ENCODE results near the gene PIEZO1. TPM values are rescaled to one million over a fixed set of nuclear protein-coding genes. Genes with fewer than 3 reads are reported as not detected.
A peak's percentile ranks its signal among the peaks of the same experiment; 100 is the strongest.
"Not testable (repeated sequence)": the region's sequence is repeated elsewhere in the genome, so short reads cannot be mapped to it uniquely, and the experiment has no call there.

Gene PIEZO1
- total RNA-seq, 1 donor from 2014 or later = 208 TPM

DNA sequence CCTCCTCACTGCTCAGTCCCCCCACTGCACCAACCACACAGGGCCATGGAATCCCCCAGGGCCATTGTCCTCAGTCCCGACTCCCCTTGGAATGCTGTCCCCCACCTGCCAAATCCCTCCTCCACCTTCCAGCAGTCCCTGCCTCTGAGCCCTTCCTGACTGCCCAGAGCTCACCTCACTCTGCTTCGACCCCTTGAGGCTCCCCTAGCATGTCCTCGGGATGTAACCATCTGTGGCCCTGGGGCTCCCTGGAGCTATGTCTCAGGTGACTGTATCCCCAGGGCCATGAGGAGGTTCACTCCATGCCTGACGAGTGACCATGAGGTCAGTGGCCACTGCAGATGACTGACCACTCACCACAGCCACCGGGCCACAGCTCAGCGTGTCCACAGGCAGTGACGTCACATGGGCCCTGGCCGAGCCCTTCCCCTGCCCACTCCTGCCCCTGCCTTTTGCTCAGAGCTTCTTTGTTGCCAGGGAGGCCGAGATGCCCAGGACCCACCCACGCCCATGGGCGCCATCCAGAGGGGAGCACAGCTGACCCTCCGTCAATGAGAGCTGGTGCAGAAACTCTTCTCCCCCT is 7.7 kb upstream of the PIEZO1 start:
- Mint-ChIP-seq H3K27me3 (ENCODE audit: low read depth) (no peaks in the 10 kb centered on the region), H3K9me3 (ENCODE audit: low read depth) (no peaks in the 10 kb centered on the region), H3K4me3 (ENCODE audit: unreplicated experiment) (no peak overlapping the region), H3K36me3 (ENCODE audit: low read depth) (no peaks in the 10 kb centered on the region), H3K4me1 (ENCODE audit: low read depth) (peaks cover 14% of the 10 kb centered on the region), H3K27ac (ENCODE audit: unreplicated experiment) (no peak overlapping the region)
- TF ChIP-seq, protein P1, sequence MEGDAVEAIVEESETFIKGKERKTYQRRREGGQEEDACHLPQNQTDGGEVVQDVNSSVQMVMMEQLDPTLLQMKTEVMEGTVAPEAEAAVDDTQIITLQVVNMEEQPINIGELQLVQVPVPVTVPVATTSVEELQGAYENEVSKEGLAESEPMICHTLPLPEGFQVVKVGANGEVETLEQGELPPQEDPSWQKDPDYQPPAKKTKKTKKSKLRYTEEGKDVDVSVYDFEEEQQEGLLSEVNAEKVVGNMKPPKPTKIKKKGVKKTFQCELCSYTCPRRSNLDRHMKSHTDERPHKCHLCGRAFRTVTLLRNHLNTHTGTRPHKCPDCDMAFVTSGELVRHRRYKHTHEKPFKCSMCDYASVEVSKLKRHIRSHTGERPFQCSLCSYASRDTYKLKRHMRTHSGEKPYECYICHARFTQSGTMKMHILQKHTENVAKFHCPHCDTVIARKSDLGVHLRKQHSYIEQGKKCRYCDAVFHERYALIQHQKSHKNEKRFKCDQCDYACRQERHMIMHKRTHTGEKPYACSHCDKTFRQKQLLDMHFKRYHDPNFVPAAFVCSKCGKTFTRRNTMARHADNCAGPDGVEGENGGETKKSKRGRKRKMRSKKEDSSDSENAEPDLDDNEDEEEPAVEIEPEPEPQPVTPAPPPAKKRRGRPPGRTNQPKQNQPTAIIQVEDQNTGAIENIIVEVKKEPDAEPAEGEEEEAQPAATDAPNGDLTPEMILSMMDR (IDR thresholded peaks at IDR 0.05) = no peak
- no peak for DNase-seq (ENCODE audit: low spot score)

DNA sequence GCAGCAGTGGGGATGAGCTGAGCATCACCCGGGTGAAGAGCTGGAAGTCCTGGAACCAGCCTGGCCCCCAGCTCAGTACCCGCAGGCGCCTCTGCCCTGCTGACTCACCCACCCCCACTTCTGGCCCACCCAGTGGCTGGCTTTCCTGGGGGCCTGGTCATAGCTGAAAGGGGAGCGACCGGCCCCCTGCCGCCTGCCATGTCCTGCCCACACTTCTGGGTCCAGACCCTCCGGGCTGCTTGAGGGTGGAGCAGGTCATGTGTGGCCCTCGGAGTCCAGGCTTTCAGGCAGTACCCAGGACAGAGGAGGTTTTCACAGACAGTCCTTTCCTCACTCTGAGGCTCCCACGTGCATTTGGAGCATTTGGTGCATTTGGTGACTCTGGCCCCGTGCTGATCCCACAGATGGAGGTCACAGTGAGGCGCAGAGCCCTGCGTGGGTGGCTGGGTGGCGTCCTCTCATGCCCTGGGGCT is 7.1 kb upstream of the PIEZO1 start:
- Mint-ChIP-seq H3K36me3 (ENCODE audit: low read depth) (no peaks in the 10 kb centered on the region), H3K4me1 (ENCODE audit: low read depth) (peaks cover 14% of the 10 kb centered on the region), H3K27me3 (ENCODE audit: low read depth) (no peaks in the 10 kb centered on the region), H3K9me3 (ENCODE audit: low read depth) (no peaks in the 10 kb centered on the region), H3K27ac (ENCODE audit: unreplicated experiment) (no peak overlapping the region), H3K4me3 (ENCODE audit: unreplicated experiment) (no peak overlapping the region)
- TF ChIP-seq, protein P1 (IDR thresholded peaks at IDR 0.05) = no peak
- peak; percentile 88 for DNase-seq (ENCODE audit: low spot score)

DNA sequence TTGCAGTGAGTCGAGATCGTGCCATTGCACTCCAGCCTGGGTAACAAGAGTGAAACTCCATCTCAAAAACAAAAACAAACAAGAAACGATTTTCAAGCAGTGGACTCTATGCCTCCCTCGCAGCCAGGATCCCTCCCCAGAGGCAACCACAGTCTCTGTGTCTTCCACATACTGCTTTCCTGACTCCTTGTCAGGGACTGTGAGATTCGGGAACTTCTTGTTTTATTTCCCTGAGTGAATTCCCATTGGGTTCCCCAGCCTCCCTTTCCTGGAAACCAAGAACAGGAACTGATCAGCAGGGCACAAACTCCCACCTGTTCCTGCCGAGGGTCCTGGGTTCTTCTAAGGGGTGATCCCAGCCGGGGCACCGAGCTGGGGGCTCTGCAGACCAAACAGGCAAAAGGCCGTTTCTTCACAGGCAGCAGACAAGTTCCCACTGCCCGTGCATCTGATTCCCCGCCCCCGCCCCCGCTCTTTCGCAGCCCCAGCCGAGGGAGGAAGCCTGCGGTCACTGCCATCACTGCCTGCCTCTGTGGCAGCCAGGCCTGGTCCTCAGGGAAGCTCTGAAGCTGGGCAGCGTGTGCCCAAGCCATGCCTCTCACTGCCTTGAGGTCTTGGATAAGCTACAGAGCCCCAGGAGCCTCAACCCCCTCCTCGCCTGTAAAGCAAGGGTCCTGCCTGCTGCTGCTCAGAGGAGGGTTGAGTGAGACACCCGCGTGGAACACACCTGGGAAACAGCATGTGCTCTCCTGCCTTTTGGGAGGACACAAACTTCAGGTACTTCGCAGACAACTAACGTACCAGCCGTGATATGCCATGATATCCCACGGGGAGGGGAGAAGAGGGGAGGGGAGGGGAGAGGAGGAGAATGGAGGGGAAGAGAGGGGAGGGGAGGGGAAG is 5.5 kb upstream of the PIEZO1 start:
- no peaks in the 10 kb centered on the region for H3K9me3 Mint-ChIP-seq (ENCODE audit: low read depth)
- H3K4me3 Mint-ChIP-seq (ENCODE audit: unreplicated experiment) = no peak overlapping the region
- no peaks in the 10 kb centered on the region for H3K27me3 Mint-ChIP-seq (ENCODE audit: low read depth)
- no peak overlapping the region for H3K27ac Mint-ChIP-seq (ENCODE audit: unreplicated experiment)
- H3K36me3 Mint-ChIP-seq (ENCODE audit: low read depth) = no peaks in the 10 kb centered on the region
- TF ChIP-seq, protein P1 (IDR thresholded peaks at IDR 0.05) = no peak
- peaks cover 14% of the 10 kb centered on the region for H3K4me1 Mint-ChIP-seq (ENCODE audit: low read depth)
- no peak for DNase-seq (ENCODE audit: low spot score)

DNA sequence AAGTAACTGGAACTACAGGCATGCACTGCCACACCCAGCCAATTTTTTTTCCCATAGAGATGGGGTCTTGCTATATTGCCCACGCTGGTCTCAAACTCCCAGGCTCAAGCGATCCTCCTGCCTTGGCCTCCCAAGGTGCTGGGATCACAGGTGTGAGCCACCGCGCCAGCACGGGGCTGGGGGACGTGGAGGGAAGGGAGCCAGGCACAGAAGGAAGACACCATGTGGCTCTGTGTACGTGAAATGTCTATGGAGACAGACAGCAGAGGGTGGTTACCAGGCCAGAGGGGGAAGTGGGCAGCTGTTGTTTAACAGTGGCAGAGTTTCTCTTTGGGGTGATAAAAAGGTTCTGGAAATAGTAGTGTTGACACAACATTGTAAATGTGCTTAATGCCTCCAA is 4.6 kb upstream of the PIEZO1 start:
- Mint-ChIP-seq H3K4me3 (ENCODE audit: unreplicated experiment) (no peak overlapping the region), H3K27ac (ENCODE audit: unreplicated experiment) (no peak overlapping the region), H3K27me3 (ENCODE audit: low read depth) (no peaks in the 10 kb centered on the region), H3K9me3 (ENCODE audit: low read depth) (no peaks in the 10 kb centered on the region), H3K36me3 (ENCODE audit: low read depth) (no peaks in the 10 kb centered on the region), H3K4me1 (ENCODE audit: low read depth) (peaks cover 14% of the 10 kb centered on the region)
- DNase-seq (ENCODE audit: low spot score) = no peak
- TF ChIP-seq, protein P1 (IDR thresholded peaks at IDR 0.05) = no peak

DNA sequence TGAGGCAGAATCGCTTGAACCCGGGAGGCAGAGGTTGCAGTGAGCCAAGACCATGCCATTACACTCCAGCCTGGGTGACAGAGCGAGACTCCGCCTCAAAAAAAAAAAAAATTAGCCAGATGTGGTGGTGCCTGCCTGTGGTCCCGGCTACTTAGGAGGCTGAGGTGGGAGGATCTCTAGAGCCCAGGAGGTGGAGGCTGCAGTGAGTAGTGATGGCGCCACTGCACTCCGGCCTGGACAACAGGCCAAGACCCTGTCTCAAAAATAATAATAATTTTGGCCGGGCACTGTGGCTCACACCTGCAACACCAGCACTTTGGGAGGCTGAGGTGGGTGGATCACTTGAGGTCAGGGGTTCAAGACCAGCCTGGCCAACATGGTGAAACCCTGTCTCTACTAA is 3.7 kb upstream of the PIEZO1 start:
- H3K4me3 Mint-ChIP-seq (ENCODE audit: unreplicated experiment); H3K27me3 Mint-ChIP-seq (ENCODE audit: low read depth); H3K27ac Mint-ChIP-seq (ENCODE audit: unreplicated experiment); H3K9me3 Mint-ChIP-seq (ENCODE audit: low read depth); H3K36me3 Mint-ChIP-seq (ENCODE audit: low read depth); DNase-seq (ENCODE audit: low spot score): not testable (repeated sequence)
- H3K4me1 Mint-ChIP-seq (ENCODE audit: low read depth) = peaks cover 15% of the 10 kb centered on the region

Measured in chondrocyte (in vitro differentiated cells).